ENCODE results near the gene IFT88.
"Not testable (repeated sequence)": the region's sequence is repeated elsewhere in the genome, so short reads cannot be mapped to it uniquely, and the experiment has no call there.

The IFT88 gene

DNA sequence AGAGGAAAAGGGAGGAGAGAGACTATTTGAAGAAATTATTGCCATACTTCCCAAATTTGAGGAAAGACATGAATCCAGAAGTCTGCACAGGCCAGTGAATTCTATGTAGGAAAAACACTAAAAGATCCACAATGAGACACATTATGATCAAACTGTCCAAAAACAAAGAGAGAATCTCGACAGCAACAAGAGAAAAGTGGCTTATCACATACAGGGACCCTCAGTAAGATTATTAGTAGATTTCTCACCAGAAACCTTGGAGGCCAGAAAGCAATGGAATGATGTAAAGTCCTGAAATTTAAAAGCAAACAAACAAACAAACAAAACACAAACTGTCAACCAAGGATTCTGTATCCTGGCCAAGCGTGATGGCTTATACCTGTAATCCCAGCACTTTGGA, 80.8 kb downstream of the IFT88 start:
- no peak for DNase-seq

DNA sequence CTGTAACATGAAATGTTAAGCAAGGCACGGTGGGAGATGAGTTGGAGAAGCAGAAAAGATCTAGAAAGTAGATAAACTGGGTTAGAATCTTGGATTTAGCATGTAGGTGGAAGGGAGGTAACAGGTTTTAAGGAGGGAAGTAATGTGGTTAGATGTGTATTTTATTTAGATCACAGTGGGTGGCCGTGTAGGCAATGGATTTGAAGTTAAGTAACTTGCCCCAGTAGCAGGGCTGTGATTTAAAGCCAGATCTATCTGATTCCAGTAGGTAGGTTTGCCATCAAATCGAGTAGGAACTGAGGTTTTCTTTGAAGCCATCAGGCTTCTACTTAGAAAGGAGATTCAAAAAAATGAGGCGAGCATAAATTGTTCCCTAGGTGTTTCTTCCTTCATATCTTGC, 86.0 kb downstream of the IFT88 start:
- DNase-seq, result no peak

DNA sequence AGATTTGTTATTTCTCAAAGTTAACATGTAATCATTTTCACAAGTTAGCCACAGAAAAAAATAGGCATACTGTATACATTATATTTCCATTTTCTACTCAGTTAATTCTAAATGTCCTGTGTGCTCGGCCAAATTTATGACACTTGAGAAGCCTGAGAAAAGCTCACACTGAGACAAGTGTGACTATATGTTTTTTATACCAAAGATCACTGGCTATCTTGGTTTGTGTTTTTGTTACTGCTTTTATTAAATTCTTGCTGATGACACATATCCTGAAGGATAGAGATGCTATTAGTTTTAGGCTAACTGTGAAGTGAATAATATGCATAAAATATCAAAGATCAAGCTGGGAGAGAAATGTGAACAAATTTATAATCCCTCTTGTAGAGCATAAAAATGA, 87.2 kb downstream of the IFT88 start:
- DNase-seq, result no peak

DNA sequence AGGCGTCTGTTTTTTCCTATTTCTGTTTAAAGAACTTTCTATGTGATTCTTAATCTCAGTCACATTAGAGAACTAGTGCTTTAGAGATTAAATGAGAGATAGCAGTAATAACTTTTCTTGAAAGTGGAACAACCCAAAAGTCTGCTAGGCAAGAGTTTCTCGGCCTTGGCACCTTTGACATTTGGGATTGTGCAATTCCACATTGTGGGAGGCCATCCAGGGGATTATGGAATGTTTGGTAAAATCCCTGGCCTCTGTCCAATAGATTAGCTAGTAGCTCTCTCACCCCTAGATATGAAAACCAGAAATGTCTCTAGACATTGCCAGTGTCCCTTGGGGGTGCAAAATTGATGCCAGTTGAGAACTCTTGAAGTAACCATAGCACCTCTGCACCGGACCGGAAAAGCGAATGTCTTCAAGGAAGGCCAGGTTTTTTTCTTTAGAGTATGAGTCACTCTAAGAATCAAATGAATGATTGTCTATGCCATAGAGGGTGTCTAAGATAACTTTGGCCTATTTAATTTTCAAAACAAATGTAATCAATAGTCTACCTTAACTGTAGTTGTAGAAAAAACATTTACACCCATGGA, 91.6 kb downstream of the IFT88 start:
- no peak for DNase-seq

DNA sequence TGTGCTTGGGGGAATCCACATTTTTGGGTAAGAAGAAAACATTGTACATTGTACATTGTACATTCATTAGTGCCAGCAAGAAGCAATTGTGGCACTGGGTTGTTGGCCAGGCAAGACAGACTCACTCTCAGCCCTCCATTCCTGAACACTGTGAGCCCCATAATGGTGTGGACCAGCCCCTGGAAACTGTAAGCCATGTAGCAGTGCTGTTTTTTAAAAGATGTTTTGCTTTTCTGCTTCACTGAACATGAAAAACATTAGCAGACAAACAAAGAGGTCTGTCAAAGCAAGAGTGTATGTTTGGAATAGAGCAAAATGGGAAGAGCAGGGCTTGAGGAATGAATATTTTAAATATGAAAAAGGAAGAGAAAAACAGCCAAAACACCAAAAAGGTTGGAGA, 97.4 kb downstream of the IFT88 start:
- DNase-seq, result no peak

DNA sequence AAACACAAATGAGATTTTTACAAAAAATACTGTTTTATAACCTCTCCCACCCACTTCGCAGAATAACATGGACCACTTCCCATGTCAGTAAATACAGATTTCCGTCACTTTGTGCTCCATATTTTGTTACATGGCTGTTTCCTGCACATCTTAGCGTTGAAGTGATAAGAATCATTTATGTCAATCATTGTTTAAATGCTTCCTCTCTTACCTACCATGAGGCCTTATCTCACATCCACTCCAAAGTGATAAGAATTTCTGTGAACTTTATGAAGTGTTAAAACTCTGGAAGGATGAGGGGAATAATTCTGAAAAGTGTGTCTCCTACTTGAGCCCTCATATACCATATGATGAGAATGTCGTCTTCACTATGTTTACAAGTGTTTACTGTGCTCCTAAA, 100.0 kb downstream of the IFT88 start:
- no peak for DNase-seq

DNA sequence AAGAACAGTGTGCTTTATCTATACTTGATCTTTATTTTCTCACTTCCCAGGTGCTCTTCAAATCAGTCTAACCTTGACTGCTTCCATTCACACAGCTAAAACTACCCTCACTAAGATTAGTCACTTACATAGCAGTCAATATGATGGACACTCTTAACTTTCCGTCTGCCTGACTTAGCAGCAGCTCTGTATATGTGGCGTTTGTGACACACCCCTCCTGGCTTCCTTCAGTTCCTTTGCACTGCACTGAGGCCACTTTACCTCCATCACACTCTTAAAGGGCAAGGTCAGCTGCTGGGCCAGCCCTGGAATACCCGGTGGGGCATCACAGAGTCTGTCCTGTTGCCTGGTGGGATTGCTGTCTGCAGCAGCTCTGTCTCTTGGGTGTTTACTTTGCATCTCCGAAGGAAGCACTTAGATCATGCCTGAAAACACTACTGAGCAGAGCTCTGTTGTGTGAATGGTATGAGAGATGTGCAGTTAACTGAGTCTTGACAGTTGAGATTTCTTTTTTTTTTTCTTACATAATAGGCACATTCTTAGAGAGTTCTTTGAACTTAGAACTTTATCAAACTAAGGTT, 101.0 kb downstream of the IFT88 start:
- no peak for DNase-seq

DNA sequence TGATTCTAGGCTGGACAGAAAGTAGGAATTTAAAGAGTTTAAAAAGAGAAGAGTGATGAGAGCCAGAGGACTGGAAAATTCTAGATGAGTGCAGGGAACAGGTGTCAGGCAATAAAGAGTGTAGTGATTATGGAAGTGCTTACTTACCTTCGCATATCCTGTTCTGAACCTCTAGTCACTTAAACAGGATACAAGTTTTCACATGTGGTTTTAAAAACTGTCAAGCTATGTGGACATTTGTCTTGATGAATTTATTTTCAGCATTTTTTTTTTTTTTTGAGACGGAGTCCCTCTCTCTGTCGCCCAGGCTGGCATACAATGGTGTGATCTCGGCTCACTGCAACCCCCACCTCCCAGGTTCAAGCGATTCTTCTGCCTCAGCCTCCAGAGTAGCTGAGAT, 102.2 kb downstream of the IFT88 start:
- no peak for DNase-seq

DNA sequence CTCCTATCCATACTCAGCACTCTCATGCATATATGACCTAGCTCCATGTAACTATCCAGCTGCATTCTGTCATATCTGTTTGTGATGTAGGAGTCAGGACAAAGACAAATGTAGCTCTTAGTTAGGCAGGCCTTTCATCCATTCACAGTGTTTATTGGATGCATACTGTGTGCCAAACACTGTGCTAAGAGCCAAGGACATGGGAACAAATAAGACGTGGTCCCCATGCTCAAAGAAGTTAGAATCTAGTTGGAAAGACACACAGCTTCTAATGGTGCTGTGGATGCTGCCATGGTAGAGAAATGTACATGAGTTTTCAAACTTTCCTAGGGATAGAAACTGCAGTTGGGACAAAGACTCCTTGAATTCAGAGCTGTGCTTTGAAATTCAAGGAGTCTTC, 104.8 kb downstream of the IFT88 start:
- DNase-seq, result no peak

DNA sequence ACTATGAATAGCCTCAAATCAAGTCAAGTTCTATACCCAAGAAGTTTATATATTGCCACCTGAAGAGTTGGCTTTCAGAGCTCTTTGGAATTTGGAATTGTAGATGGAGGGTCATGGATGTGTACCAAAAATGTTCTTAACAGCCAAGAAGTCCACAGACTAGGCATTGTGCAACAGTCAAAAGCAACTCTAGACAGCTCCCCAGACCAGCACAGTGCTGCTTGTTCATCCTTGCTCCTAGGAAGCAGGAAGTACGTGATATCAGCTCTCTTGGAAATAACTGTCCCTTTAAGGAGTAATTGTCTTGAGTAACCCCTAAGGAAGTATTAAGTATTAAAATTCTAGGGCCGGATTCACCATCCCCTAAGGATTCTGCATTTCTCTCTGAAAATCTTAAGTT, 105.8 kb downstream of the IFT88 start:
- no peak for DNase-seq

DNA sequence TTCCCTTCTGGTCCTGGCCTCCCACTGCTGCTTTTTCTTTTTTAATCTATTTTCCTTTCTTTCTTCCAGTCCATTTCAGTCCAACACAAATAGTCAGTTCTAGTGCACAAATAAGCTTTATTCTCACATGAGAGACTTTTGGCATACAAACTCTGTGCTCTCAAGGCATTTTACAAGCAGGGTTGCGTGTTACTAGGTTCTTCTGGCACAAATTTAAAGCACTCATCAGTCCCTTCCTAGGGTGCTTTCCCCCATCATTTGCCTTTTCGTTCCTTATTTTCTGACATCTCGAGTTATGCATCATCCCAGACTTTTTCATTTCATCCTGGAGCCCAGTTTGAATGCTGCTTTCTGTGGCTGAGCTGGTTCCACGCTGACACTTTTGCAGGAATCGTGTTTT, 106.8 kb downstream of the IFT88 start:
- DNase-seq, result no peak

DNA sequence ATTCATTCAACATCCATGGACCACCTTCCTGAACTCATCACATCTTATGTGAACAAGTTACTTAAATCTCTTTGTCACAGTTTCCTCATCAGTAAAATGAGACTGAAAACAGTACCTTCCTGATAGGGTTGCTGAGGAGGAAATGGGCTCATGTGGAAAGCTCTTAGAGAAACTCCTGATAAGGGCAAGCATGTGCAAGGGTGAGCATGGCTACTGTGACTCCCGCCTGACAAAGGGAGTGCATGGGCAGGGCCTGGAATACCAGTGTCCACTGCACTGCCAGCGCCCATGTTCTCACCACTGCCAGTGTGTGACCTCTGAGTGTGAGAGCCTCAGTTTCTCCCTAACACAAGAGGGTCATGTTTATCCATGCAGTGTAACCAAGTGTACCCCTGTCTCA, 109.3 kb downstream of the IFT88 start:
- no peak for DNase-seq

DNA sequence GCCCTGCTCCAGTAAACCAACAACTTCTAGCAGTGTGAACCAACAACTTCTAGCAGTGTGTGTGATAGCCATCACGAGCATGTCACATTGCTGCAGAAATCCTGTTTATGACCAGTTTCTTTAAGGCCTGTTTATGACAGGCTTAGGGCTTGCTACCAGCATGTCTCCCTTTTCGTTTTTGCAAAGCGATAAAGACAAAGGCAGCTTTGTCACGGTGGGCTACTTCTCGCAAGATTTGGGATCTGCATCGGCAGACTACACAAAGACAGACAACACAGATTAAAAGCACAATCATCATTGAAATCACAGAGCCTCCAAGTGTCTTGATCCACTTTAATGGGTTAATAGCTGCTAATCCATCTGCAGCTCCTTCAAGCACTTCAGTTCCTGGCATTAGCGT, 111.6 kb downstream of the IFT88 start:
- not testable (repeated sequence) for DNase-seq

DNA sequence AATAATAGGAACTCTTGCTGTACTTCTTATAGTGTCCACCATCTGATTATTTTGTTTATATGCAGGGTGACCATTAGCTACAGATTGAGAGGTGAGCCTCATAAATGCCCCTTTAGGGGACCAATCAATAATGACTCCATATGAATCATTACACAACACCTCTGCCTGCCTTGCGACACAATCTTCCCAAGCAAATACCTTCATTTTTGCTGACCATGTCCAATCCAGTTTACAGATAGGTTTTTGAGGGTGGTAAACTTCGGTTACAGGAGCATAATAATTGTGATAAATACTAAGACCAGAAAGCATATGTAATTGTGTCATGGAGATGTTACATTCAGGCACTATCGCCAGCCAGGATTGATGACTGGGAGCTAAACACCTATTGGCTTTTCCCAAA, 112.9 kb downstream of the IFT88 start:
- no peak for DNase-seq

DNA sequence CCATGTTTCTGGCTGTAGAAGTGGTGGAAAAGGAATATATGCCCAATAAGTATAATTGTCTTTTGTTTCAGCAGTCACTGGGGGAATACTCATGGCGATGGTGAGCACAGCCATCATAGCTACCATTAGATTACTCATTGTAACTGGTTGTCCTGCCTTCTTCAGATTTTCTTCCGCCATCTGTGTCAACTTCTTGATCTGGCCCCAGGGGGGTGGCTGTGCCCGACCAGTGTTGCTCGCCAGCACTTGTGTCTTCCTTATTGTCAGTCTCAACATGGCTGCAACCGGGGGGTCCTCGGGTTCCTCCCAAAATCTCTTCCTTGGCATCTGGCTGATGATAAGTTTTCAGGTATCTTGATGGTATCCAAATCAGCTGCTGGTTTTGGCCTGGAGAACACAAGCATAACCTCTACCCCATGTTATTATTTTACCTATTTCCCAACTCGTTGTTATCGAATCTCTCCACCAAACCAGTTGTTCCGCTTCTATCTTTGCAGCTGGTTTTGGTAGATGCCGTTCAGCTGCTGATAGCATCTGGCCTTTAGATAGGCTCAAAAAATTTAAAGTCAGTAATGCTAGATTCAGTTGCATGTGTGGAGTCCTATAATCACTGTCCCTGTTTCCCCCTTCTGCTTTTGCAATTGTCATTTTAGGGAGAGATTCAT, 113.6 kb downstream of the IFT88 start:
- no peak for DNase-seq

DNA sequence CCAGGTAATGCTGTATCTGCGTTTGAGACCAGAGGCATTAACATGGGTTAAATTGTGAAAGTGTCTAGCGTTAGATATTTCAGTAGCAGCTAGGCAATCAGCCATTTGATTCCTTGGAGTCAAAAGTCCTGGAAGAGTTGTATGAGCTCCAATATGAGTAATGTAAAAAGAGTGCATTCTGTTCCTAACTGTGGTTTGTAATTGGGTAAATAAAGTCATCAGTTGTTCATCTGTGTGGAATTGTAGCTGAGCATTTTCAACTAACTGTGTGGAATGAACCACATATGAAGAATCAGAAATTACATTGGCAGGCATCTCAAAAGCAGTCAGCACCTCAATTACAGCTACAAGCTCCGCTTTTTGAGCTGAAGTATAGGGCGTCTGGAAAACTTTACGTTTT, 114.5 kb downstream of the IFT88 start:
- DNase-seq, result not testable (repeated sequence)

DNA sequence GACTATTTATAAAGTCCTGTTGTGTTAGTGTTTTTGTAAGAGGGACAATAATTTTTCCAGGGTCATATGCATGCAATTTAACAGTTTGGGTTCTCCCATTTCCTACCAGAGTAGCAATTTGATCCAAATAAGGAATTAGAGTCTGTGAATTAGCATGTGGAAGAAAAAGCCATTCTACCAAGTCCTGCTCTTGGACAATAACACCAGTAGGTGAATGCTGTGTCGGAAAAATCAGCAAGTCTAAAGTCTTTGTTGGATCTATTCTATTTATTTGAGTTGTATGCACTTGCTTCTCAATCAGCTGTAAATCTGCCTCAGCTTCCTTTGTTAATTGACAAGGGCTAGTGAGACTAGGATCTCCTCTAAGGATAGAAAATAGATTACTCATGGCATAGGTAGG, 115.1 kb downstream of the IFT88 start:
- DNase-seq, result no peak

DNA sequence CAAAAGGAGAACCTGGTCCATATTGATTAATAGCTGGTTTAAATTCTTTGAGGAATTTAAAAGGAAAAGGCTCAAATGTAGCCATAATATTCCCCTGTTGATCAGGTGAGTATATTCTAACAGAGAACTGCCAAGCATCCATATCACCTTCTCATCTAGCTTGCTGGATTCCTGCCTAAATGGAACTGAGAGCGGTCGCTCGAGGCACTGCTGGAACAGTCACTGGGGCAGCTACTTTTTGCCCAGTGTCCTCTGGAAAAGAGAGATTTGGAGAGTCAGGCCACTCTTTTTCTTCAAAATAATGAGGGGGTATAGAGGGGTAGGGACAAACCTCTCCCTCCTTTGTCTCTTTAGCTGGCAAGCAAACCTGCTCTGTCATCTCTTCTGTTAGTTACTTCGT, 117.1 kb downstream of the IFT88 start:
- no peak for DNase-seq

DNA sequence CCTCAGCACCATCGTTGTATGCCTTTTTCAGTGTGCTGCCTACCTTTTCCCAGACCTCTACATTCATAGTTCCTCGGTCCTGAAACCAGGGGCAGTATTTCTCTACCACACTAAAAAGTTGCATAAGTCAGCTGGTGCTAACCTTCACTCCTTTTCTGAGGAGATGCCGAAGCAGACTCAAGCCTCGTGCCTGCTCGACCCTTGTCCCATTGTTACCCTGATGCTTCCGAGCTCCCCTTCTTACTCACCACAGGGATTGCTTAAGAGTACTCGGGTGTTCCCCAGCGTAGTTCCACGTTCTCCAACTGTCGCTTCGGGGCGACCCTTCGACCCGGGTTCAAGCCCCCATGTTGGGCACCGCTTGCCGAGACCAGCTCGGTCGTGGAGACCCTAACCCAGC, 117.6 kb downstream of the IFT88 start:
- DNase-seq, result no peak

DNA sequence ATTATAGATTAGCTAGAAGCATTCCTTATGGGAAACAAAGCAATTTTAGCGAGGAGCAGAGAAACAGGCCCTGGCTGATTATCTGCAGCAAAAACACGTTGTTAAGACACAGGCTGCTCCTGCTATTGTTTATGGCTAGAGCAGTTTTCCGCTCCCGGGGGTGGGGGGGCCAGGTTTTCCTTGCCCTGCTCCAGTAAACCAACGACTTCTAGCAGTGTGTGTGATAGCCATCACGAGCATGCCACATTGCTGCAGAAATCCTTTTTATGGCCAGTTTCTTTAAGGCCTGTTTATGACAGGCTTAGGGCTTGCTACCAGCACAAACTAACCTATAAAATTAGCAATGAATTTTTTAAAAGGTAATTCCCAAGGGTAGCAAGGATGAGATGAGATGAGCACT, 118.1 kb downstream of the IFT88 start:
- DNase-seq, result no peak

DNA sequence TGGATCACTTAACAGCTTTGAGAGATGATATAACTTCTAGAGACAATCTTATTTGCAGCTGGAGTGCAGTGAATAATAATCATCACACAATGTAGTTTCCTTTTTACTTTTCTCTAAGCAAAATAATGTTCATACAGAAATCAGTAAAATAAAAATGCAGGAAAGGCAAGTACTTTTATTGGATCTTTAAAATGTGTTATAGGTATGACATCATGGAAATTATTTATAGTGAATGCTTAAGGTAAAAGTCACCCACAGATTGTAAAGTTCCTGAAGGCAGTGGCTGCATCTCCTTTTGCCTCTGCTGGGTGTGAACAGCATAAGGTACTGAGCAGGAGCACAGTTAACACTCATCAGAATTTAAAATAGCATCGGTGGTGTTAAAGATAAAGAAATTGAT, 119.2 kb downstream of the IFT88 start:
- no peak for DNase-seq

DNA sequence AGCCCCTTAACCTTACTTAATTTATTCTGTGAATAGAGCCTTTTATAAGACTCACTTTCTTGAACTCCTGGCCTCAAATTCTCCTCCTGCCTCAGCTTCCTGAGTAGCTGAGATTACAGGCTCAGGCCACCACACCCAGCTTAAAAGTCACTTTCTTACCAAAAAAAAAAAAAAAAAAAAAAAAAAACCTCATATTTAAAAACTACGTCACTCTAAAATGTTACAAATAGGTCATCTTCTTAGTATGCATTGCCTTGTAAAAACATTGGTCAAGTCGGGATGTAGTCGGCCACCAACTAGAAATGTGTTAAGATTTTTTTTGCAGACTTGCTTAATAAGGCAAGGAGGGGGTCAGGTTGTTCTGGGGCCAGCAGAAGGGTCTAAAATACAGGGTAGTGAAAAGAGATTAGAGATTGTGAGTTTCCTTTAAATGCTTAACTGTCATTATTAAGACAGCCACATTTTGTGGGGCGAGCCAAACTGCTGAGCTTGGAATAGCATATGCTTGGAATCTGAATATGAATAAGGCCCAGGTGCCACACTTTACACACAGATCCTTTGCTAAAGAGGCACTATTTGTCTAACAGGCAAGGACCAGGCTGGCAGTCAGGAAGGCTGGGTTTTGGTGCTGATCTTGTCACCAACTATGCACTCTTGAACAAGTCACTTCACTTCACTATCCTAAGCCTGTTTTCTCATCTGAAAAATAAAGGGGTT, 120.1 kb downstream of the IFT88 start:
- no peak for DNase-seq

DNA sequence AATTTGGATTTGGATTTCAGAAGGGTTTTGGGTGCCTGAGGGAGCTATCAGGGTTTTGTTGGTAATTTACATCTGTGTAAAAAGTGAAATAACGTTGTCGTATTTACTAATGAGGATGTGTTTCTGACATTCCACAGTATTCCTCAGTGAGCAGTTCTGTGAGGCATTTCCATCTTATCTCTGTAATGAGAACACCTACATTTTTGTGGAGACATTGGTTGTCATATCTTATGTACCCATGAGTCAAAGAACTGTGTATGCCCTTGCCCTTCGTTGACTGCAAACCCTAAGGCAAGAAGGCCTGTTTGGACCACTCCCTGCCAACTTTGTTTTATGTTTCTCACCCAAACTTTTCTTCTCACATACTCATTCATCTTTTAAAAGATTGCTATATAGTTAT, 122.3 kb downstream of the IFT88 start:
- no peak for DNase-seq

DNA sequence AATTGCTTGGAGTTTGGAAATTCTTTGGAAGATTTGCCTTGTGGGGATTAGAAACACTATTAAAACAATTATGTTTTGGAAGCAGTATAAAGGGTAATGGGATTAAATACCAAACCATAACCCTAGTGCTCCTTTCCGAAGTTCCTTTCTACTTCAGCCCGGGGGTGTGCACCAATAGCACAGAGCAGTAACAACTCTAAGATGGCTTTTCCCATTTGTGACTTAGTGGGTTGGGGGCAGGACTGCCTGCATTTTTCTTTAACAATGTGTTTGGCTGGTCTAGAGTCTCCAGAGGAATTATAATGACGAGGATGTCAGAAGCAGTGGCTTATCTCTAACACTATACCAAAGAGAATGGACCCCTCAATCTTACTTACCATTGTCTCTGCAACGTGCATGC, 124.7 kb downstream of the IFT88 start:
- no peak for DNase-seq
